K562 (cell line): ENCODE results near the gene COL26A1. TPM values are rescaled to one million over a fixed set of nuclear protein-coding genes. Genes with fewer than 3 reads are reported as not detected.
A peak's percentile ranks its signal among the peaks of the same experiment; 100 is the strongest.

Source experiments
- ATAC-seq: fragments of 200-7000 bp; cut with Tn5 transposase; 3 replicates; pipeline ENCODE4 v1.9.1; 2020; ENCODE audit warnings: moderate library complexity
- BruUV-seq: library from RNA; stranded (reverse); fragments of 400-500 nt; replicated peaks from 2 replicates; lab custom pipeline; 2021; lab: Mats Ljungman, UMichigan
- CTCF ChIA-PET: fragments of 300-600 bp; formaldehyde crosslinking; extraction: SDS; loops from one replicate; lab custom pipeline; 2021; ENCODE audit warnings: low intra/inter-chr PET ratio; lab: Yijun Ruan, JAX
- POLR2A ChIA-PET: fragments of 300-600, 350-650 bp; sonication (Branson Sonifier 250); formaldehyde crosslinking; extraction: SDS; loops from one replicate; lab custom pipeline; 2021; ENCODE audit warnings: antibody characterized with exemption, inconsistent platforms; lab: Yijun Ruan, JAX
- DNase-seq, 4 experiments: peaks; one replicate each; pipeline versions ENCODE4 v3.0.0 to v3.0.0-alpha.2; 2011 to 2018; ENCODE audit warnings: low spot score in 3 of 4, mixed read lengths in 3 of 4; ENCODE audit errors: extremely low read depth in 1 of 4
- FAIRE-seq: peaks from 2 replicates; lab custom pipeline; 2011; peaks lifted over from hg19 to GRCh38; lab: Jason Lieb, UNC
- H2AFZ ChIP-seq: 2 replicates; pipeline ENCODE4 v1.6.0; 2011; ENCODE audit warnings: low read depth, low read length, control low read depth, inconsistent platforms
- H3K27ac ChIP-seq: fragments of 200-600 bp; 3 replicates; pipeline ENCODE4 v1.8.0; 2011; ENCODE audit warnings: low read depth, mild to moderate bottlenecking, control low read depth, inconsistent platforms, low read length, moderate library complexity, mixed read lengths; ENCODE audit errors: extremely low read depth
- H3K27me3 ChIP-seq, 2 experiments: fragments of 300-600 bp in 1 of 2; 2 replicates in 1 of 2; 3 replicates in 1 of 2; pipeline versions ENCODE4 v1.6.0 to v1.8.0; 2011; ENCODE audit warnings: inconsistent platforms in 2 of 2, low read length in 2 of 2, mild to moderate bottlenecking in 1 of 2, mixed read lengths in 1 of 2, moderate library complexity in 1 of 2; ENCODE audit not compliant: control insufficient read depth in 2 of 2, insufficient read depth in 2 of 2
- H3K36me3 ChIP-seq: fragments of 300-600 bp; 3 replicates; pipeline ENCODE4 v1.8.0; 2011; ENCODE audit warnings: mild to moderate bottlenecking, low read length, inconsistent platforms; ENCODE audit not compliant: control insufficient read depth, insufficient read depth
- H3K4me1 ChIP-seq, 2 experiments: fragments of 200-600 bp in 1 of 2; replicated peaks in 1 of 2; 2 replicates in 1 of 2; 3 replicates in 1 of 2; pipeline versions ENCODE4 v1.5.1 to v1.8.0; 2011; ENCODE audit warnings: inconsistent platforms in 2 of 2, low read length in 2 of 2, mild to moderate bottlenecking in 1 of 2, mixed read lengths in 1 of 2, moderate library complexity in 1 of 2; ENCODE audit not compliant: control insufficient read depth in 2 of 2, insufficient read depth in 2 of 2
- H3K4me2 ChIP-seq: 2 replicates; pipeline ENCODE4 v1.6.1; 2011; ENCODE audit warnings: low read length, control low read depth, inconsistent platforms, mixed read lengths; ENCODE audit not compliant: insufficient read depth
- H3K4me3 ChIP-seq: fragments of 200-600 bp; sonication (generic), shearing (Covaris generic); 2 replicates; pipeline ENCODE4 v1.5.1; 2016; ENCODE audit warnings: control low read depth, inconsistent platforms
- H3K79me2 ChIP-seq: fragments of 200-600 bp; 3 replicates; pipeline ENCODE4 v1.8.0; 2011; ENCODE audit warnings: low read length, inconsistent platforms; ENCODE audit not compliant: control insufficient read depth, insufficient read depth
- H3K9ac ChIP-seq, 2 experiments: 2 replicates each; pipeline versions ENCODE4 v1.6.0 to v1.6.1; 2011; ENCODE audit warnings: low read depth in 2 of 2, low read length in 2 of 2, control low read depth in 1 of 2, inconsistent platforms in 1 of 2, mild to moderate bottlenecking in 1 of 2, mixed read lengths in 1 of 2; ENCODE audit not compliant: insufficient read depth in 1 of 2
- H3K9me1 ChIP-seq: one replicate; pipeline ENCODE4 v1.6.0; 2011; ENCODE audit warnings: inconsistent platforms, mild to moderate bottlenecking, low read length, moderate library complexity; ENCODE audit not compliant: control insufficient read depth, insufficient read depth
- H3K9me3 ChIP-seq: replicated peaks from 2 replicates; pipeline ENCODE4 v1.5.1; 2011; ENCODE audit warnings: low read depth, low read length, inconsistent platforms; ENCODE audit not compliant: control insufficient read depth, insufficient read depth
- H4K20me1 ChIP-seq: replicated peaks from 2 replicates; pipeline ENCODE4 v1.6.1; 2011; ENCODE audit warnings: low read length, inconsistent platforms, mixed read lengths; ENCODE audit not compliant: control insufficient read depth, insufficient read depth
- MLLT1 ChIP-seq, 2 experiments: fragments of 450-650 bp; IDR thresholded peaks; 2 replicates each; pipeline ENCODE4 v1.6.1; 2016
- TAF7 ChIP-seq: fragments of 450-650 bp; IDR thresholded peaks from 2 replicates; pipeline ENCODE4 v1.6.1; 2016; ENCODE audit warnings: missing genetic modification characterization, missing compliant biosample characterization
- TRIM24 ChIP-seq, 2 experiments: fragments of 450-650 bp; IDR thresholded peaks; 2 replicates each; pipeline ENCODE4 v1.6.1; 2016
- WHSC1 ChIP-seq: IDR thresholded peaks from one replicate; pipeline ENCODE4 v1.6.1; 2012; ENCODE audit warnings: low read length, control low read depth, inconsistent platforms
- ZFP36 ChIP-seq: fragments of 150-350 bp; IDR thresholded peaks from 2 replicates; pipeline ENCODE4 v1.6.1; 2018; ENCODE audit warnings: low read length, low read depth; ENCODE audit not compliant: partially characterized antibody
- WGBS: fragments of 100-300 bp; shearing (Covaris generic); methylation state at CpG from one replicate; pipeline ENCODE4 v1.1.6; 2016; ENCODE audit warnings: low coverage, mixed read lengths; ENCODE audit not compliant: insufficient coverage; ENCODE audit errors: missing lambda C conversion rate; 5-methylcytosine and 5-hydroxymethylcytosine counted together
- in situ Hi-C: fragments of 300-500 bp; cut with MboI; formaldehyde crosslinking; loops from 4 replicates; pipeline ENCODE4 v1.15.0; 2018; ENCODE audit warnings: inconsistent platforms, mixed read lengths
- intact Hi-C: fragments of 100-400 bp; cut with micrococcal nuclease; formaldehyde crosslinking; loops from 2 replicates; pipeline ENCODE4 v1.14.2; 2022
- polyA plus RNA-seq, 8 experiments: library from polyadenylated mRNA; depleted of rRNA in 4 of 8; stranded (reverse) in 5 of 8; unstranded in 3 of 8; fragments of >200 nt; fragmentation: Nextera tagmentation in 2 of 8; fragmentation: Illumina TruSeq in 1 of 8; extraction: Ambion mirVana in 2 of 8; extraction: Trizol in 1 of 8; gene quantifications; 2 replicates each; pipeline versions ENCODE4 v1.2.1 to v1.2.3, GENCODE V29; 2011 to 2014; ENCODE audit warnings: inconsistent platforms in 1 of 8, missing spikeins in 1 of 8
- total RNA-seq, 7 experiments: library from RNA; depleted of rRNA in 6 of 7; stranded (reverse); fragments of >200 nt in 6 of 7; fragmentation: Illumina TruSeq in 2 of 7; extraction: Trizol in 2 of 7; gene quantifications; 2 replicates each; pipeline versions ENCODE4 v1.2.1 to v1.2.3, GENCODE V29; 2011 to 2021; ENCODE audit warnings: low replicate concordance in 1 of 7

The COL26A1 gene
- total and polyA plus RNA-seq, 9 of the 15 experiments (the other 6 are each of a cell fraction or from before 2014, with no cell fraction given): 0.04 to 0.39 (median 0.07) TPM; not detected in 5

- no peaks in the 10 kb centered on the region for H3K79me2 ChIP-seq
- DNase-seq: no peak
- H3K36me3 ChIP-seq: no peaks in the 10 kb centered on the region
- no peak for ATAC-seq
- TF ChIP-seq MLLT1 (IDR thresholded peaks at IDR 0.05): no peak
- no peak for TF ChIP-seq TRIM24 (IDR thresholded peaks at IDR 0.05)
- TF ChIP-seq WHSC1: no peak
- TF ChIP-seq ZFP36: peak; percentile 16
- TF ChIP-seq TAF7: no peak
- no peaks in the 10 kb centered on the region for H3K9me3 ChIP-seq
- H3K9me1 ChIP-seq: peaks cover 3% of the 10 kb centered on the region
- H3K4me1 ChIP-seq: no peaks in the 10 kb centered on the region; a peak in 3 of 5 replicates
- H3K4me2 ChIP-seq: no peak overlapping the region
- CTCF ChIA-PET: no interaction called here
- in situ Hi-C loops: no loop called here
- intact Hi-C loops: no loop called here
- no peak for FAIRE-seq
- 0 out of 4 replicates have a peak overlapping the region, but pooled peaks of 1 of the 2 experiments have one; percentile 32 for H3K9ac ChIP-seq
- POLR2A ChIA-PET: interaction anchor here (0.9 kb wide), 1 partner anchor 17 kb away, joined by 4 read pairs; no protein-coding TSS in a partner anchor
- H4K20me1 ChIP-seq: no peaks in the 10 kb centered on the region; the same call in 1 of the 2 replicates
- H2AFZ ChIP-seq: no peak overlapping the region
- H3K4me3 ChIP-seq: no peak overlapping the region
- H3K27me3 ChIP-seq: peaks cover 10 to 57% of the 10 kb centered on the region in 2 experiments; a peak in 4 of 5 replicates
- no peak overlapping the region for H3K27ac ChIP-seq
- no TSS peak for BruUV-seq
- 0% methylated on average over 11 of the region's 12 CpGs for WGBS
Observed at GRCh38 chr7:101519324-101520023, 156.8 kb downstream of the COL26A1 start.
